H1 (cell line): ENCODE results near the gene PDS5A. TPM values are rescaled to one million over a fixed set of nuclear protein-coding genes. Genes with fewer than 3 reads are reported as not detected.

Experiments used
- CTCF ChIA-PET: fragments of 300-600 bp; sonication (Branson Sonifier 250); formaldehyde crosslinking; loops from one replicate; lab custom pipeline; 2021; ENCODE audit not compliant: partially characterized antibody; lab: Charles Lee
- POLR2A ChIA-PET: fragments of 300-600 bp; sonication (Branson Sonifier 250); formaldehyde crosslinking; loops from one replicate; lab custom pipeline; 2021; ENCODE audit warnings: inconsistent platforms; ENCODE audit not compliant: partially characterized antibody; lab: Charles Lee
- DNase-seq, 2 experiments: peaks; one replicate each; pipeline versions ENCODE4 v3.0.0 to v3.0.0-alpha.2; 2010 to 2022; ENCODE audit warnings: low spot score in 2 of 2, low read depth in 1 of 2, mixed read lengths in 1 of 2
- FAIRE-seq: peaks from 2 replicates; lab custom pipeline; 2011; peaks lifted over from hg19 to GRCh38; lab: Jason Lieb, UNC
- H2AFZ ChIP-seq: 2 replicates; pipeline ENCODE4 v1.8.1; 2012; ENCODE audit warnings: low read length, inconsistent platforms
- H2AK5ac ChIP-seq: 2 replicates; pipeline ENCODE4 v1.6.1; 2013; ENCODE audit warnings: low read depth, low read length
- H2BK120ac ChIP-seq: replicated peaks from 2 replicates; pipeline ENCODE3; 2013; ENCODE audit warnings: low read depth, low read length, inconsistent platforms
- H2BK12ac ChIP-seq: 2 replicates; pipeline ENCODE4 v1.6.1; 2013; ENCODE audit warnings: low read depth, low read length
- H2BK15ac ChIP-seq: 2 replicates; pipeline ENCODE4 v1.6.1; 2013; ENCODE audit warnings: low read length
- H2BK20ac ChIP-seq: 2 replicates; pipeline ENCODE4 v1.6.1; 2013; ENCODE audit warnings: low read length
- H2BK5ac ChIP-seq: 2 replicates; pipeline ENCODE4 v1.6.1; 2013; ENCODE audit warnings: low read depth, low read length
- H3K14ac ChIP-seq: 2 replicates; pipeline ENCODE4 v1.6.1; 2013; ENCODE audit warnings: inconsistent platforms; ENCODE audit not compliant: insufficient read length
- H3K18ac ChIP-seq: 2 replicates; pipeline ENCODE4 v1.6.1; 2013; ENCODE audit warnings: low read length; ENCODE audit errors: extremely low read depth
- H3K23ac ChIP-seq: 2 replicates; pipeline ENCODE4 v1.6.1; 2013; ENCODE audit warnings: inconsistent platforms; ENCODE audit not compliant: insufficient read length
- H3K23me2 ChIP-seq: 2 replicates; pipeline ENCODE4 v1.6.1; 2013; ENCODE audit warnings: low read depth, low read length
- H3K27ac ChIP-seq: 2 replicates; pipeline ENCODE4 v1.6.1; 2011; ENCODE audit warnings: low read depth, low read length, inconsistent platforms
- H3K27me3 ChIP-seq, 4 experiments: replicated peaks in 1 of 4; 1 replicate in 1 of 4; 2 replicates in 3 of 4; pipeline versions ENCODE4 v1.6.1 to v1.8.1; 2011 to 2013; ENCODE audit warnings: low read length in 3 of 4, mild to moderate bottlenecking in 3 of 4, inconsistent platforms in 2 of 4, mixed read lengths in 2 of 4, moderate library complexity in 1 of 4; ENCODE audit not compliant: control insufficient read depth in 3 of 4, insufficient read depth in 3 of 4; ENCODE audit errors: extremely low read depth in 1 of 4
- H3K36me3 ChIP-seq, 4 experiments: 2 replicates each; pipeline versions ENCODE4 v1.6.1 to v1.8.1; 2011 to 2013; ENCODE audit warnings: mild to moderate bottlenecking in 4 of 4, low read length in 3 of 4, moderate library complexity in 2 of 4, control low read depth in 1 of 4, inconsistent platforms in 1 of 4; ENCODE audit not compliant: insufficient read depth in 4 of 4, control insufficient read depth in 2 of 4
- H3K4ac ChIP-seq: replicated peaks from 2 replicates; pipeline ENCODE3; 2013; ENCODE audit warnings: low read length, low read depth, mixed read lengths, inconsistent platforms; ENCODE audit not compliant: insufficient read length
- H3K4me1 ChIP-seq, 4 experiments: replicated peaks in 1 of 4; 1 replicate in 1 of 4; 2 replicates in 3 of 4; pipeline versions ENCODE4 v1.6.1 to v1.8.1; 2011 to 2013; ENCODE audit warnings: low read length in 3 of 4, inconsistent platforms in 2 of 4, mixed read lengths in 1 of 4; ENCODE audit not compliant: insufficient read depth in 4 of 4, control insufficient read depth in 3 of 4
- H3K4me2 ChIP-seq, 2 experiments: 2 replicates each; pipeline versions ENCODE4 v1.6.1 to v1.8.1; 2011 to 2013; ENCODE audit warnings: low read depth in 2 of 2, low read length in 2 of 2, control low read depth in 1 of 2, inconsistent platforms in 1 of 2, mild to moderate bottlenecking in 1 of 2; ENCODE audit not compliant: insufficient read depth in 1 of 2
- H3K4me3 ChIP-seq, 4 experiments: fragments of 200-600, 300-600 bp in 1 of 4; sonication (generic), shearing (Covaris generic), sonication (Bioruptor Twin) in 1 of 4; 2 replicates each; pipeline versions ENCODE4 v1.5.1 to v1.8.1; 2011 to 2016; ENCODE audit warnings: low read length in 4 of 4, low read depth in 3 of 4, control low read depth in 2 of 4, inconsistent platforms in 2 of 4, mild to moderate bottlenecking in 2 of 4, mixed read lengths in 1 of 4, moderate library complexity in 1 of 4; ENCODE audit not compliant: insufficient read depth in 2 of 4; ENCODE audit errors: extremely low read depth in 1 of 4
- H3K56ac ChIP-seq: replicated peaks from 2 replicates; pipeline ENCODE3; 2013; ENCODE audit warnings: low read depth, mild to moderate bottlenecking, mixed read lengths, low read length, inconsistent platforms; ENCODE audit not compliant: insufficient read length
- H3K79me1 ChIP-seq: 2 replicates; pipeline ENCODE4 v1.6.1; 2013; ENCODE audit warnings: low read depth, low read length, control low read depth
- H3K79me2 ChIP-seq, 2 experiments: 2 replicates each; pipeline versions ENCODE4 v1.6.1 to v1.8.1; 2012 to 2013; ENCODE audit warnings: low read length in 2 of 2, mild to moderate bottlenecking in 2 of 2, inconsistent platforms in 1 of 2; ENCODE audit not compliant: insufficient read depth in 2 of 2, control insufficient read depth in 1 of 2
- H3K9ac ChIP-seq, 4 experiments: replicated peaks in 1 of 4; 1 replicate in 1 of 4; 2 replicates in 3 of 4; pipeline versions ENCODE4 v1.6.1 to v1.8.1; 2011 to 2013; ENCODE audit warnings: low read depth in 3 of 4, low read length in 3 of 4, control low read depth in 2 of 4, mild to moderate bottlenecking in 2 of 4, moderate library complexity in 2 of 4, inconsistent platforms in 1 of 4; ENCODE audit errors: extremely low read depth in 1 of 4
- H3K9me3 ChIP-seq, 2 experiments: 2 replicates each; pipeline versions ENCODE4 v1.6.1 to v1.8.1; 2012 to 2013; ENCODE audit warnings: mild to moderate bottlenecking in 2 of 2, moderate library complexity in 2 of 2, control low read depth in 1 of 2, inconsistent platforms in 1 of 2, low read depth in 1 of 2, low read length in 1 of 2, mixed read lengths in 1 of 2; ENCODE audit not compliant: insufficient read depth in 2 of 2
- H4K20me1 ChIP-seq, 2 experiments: replicated peaks in 1 of 2; 2 replicates each; pipeline versions ENCODE3 to v1.8.1; 2011 to 2013; ENCODE audit warnings: inconsistent platforms in 2 of 2, low read length in 2 of 2, mild to moderate bottlenecking in 1 of 2; ENCODE audit not compliant: insufficient read depth in 2 of 2, control insufficient read depth in 1 of 2
- H4K5ac ChIP-seq: 2 replicates; pipeline ENCODE4 v1.6.1; 2013; ENCODE audit warnings: low read length, low read depth, mixed read lengths, inconsistent platforms; ENCODE audit not compliant: insufficient read length
- H4K8ac ChIP-seq: 2 replicates; pipeline ENCODE4 v1.8.0; 2013; ENCODE audit warnings: mild to moderate bottlenecking, moderate library complexity, low read length, inconsistent platforms; ENCODE audit not compliant: insufficient read depth; ENCODE audit errors: extremely low read depth
- H4K91ac ChIP-seq: replicated peaks from 2 replicates; pipeline ENCODE3; 2013; ENCODE audit warnings: low read length, mixed read lengths, inconsistent platforms; ENCODE audit not compliant: insufficient read length
- CREB1 ChIP-seq: IDR thresholded peaks from 2 replicates; pipeline ENCODE4 v1.6.1; 2012; ENCODE audit warnings: inconsistent platforms
- SAP30 ChIP-seq: fragments of 300-600 bp; sonication (generic); IDR thresholded peaks from 2 replicates; pipeline ENCODE4 v1.7.1; 2012; ENCODE audit warnings: low read length, moderate library complexity, mild to moderate bottlenecking, inconsistent platforms; ENCODE audit not compliant: insufficient read depth, insufficient replicate concordance
- WGBS, 2 experiments: shearing (Covaris generic) in 1 of 2; methylation state at CpG; one replicate each; pipeline versions ENCODE4 v1.1.6 to v1.1.7; 2013 to 2015; ENCODE audit warnings: low lambda C conversion rate in 2 of 2, mixed read lengths in 2 of 2, inconsistent platforms in 1 of 2, low coverage in 1 of 2, missing lambda C conversion rate in 1 of 2; ENCODE audit not compliant: insufficient replicate concordance in 2 of 2, insufficient coverage in 1 of 2, insufficient read length in 1 of 2; ENCODE audit errors: extremely low coverage in 1 of 2, missing lambda C conversion rate in 1 of 2; 5-methylcytosine and 5-hydroxymethylcytosine counted together
- polyA plus RNA-seq, 7 experiments: library from polyadenylated mRNA; depleted of rRNA in 3 of 7; stranded (reverse) in 5 of 7; unstranded in 2 of 7; fragments of >200 nt in 5 of 7; fragments of 200-250 nt in 2 of 7; gene quantifications; 1 replicate in 5 of 7; 2 replicates in 1 of 7; 4 replicates in 1 of 7; pipeline versions ENCODE4 v1.2.1 to v1.2.3, GENCODE V29; 2011 to 2013; ENCODE audit warnings: missing spikeins in 2 of 7, mixed read lengths in 2 of 7
- total RNA-seq: library from RNA; stranded (reverse); fragmentation: NEBNext Ultra II Directional; extraction: Animal tissue kit (Norgen Biotek cat#: 25700); gene quantifications from 2 replicates; pipeline ENCODE4 v1.2.1, GENCODE V29; 2021

The PDS5A gene
- total and polyA plus RNA-seq, 2 of the 8 experiments (the other 6 are each of a cell fraction or from before 2014, with no cell fraction given): 15.5 to 76.6 TPM

DNA sequence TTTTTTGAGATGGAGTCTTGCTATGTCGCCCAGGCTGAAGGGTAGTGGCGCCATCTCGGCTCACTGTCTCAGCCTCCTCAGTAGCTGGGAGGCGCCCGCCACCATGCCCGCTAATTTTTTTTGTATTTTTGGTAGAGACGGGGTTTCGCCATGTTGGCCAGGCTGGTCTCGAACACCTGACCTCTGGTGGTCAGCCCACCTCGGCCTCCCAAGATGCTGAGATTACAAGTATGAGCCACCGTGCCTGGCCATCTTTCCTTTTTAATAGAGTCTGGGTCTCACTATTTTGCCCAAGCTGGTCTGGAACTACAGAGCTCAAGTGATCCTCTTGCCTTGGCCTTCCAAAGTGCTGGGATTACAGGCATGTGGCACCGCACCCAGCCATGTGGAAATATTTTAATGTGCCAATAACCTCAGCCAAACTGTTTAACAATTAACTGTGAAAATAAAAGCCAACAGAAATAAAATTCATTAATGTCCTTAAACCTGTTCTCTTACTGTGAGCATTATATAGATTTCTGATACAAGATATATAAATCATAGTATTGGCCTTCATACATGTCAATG is 16.3 kb downstream of the PDS5A start:
- Histone ChIP-seq H3K27ac (no peak overlapping the region), H2BK12ac (no peak overlapping the region), H3K9me3 (no peaks in the 10 kb centered on the region), H4K20me1 (peaks cover 1 to 10% of the 10 kb centered on the region in 2 experiments), H3K18ac (no peak overlapping the region), H3K14ac (no peak overlapping the region), H4K8ac (no peak overlapping the region), H4K91ac (no peak overlapping the region), H4K5ac (no peak overlapping the region), H3K4me3 (no peak overlapping the region), H3K9ac (no peak overlapping the region), H3K23me2 (no peaks in the 10 kb centered on the region), H2AFZ (no peak overlapping the region), H3K56ac (no peak overlapping the region), H2BK15ac (no peak overlapping the region), H2BK120ac (no peak overlapping the region), H3K23ac (no peak overlapping the region), H3K79me2 (peaks cover 22 to 98% of the 10 kb centered on the region in 2 experiments), H3K4me2 (no peak overlapping the region), H3K27me3 (no peaks in the 10 kb centered on the region), H2BK5ac (no peak overlapping the region), H2BK20ac (no peak overlapping the region), H3K36me3 (no peaks in the 10 kb centered on the region; a peak in 1 of 8 replicates), H3K4me1 (no peaks in the 10 kb centered on the region), H3K4ac (no peak overlapping the region), H3K79me1 (peaks cover 2% of the 10 kb centered on the region; the same call in 1 of the 2 replicates), H2AK5ac (no peak overlapping the region)
- DNase-seq (no peak), FAIRE-seq (no peak)
- ChIA-PET CTCF (interaction anchor here (0.9 to 1.4 kb wide), 2 partner anchors 13 to 14 kb away, joined by 3 read pairs; no protein-coding TSS in a partner anchor), POLR2A (no interaction called here)
- TF ChIP-seq CREB1 (no peak), SAP30 (no peak)
- 91% methylated on average over 12 of the region's 12 CpGs; no CpG with 5 or more reads in 1 of the 2 experiments for WGBS, 2 experiments
